GM19463 (cell line): ENCODE results near the gene PTGDS.

Experiments
- ATAC-seq: cut with Tn5 transposase; IDR thresholded peaks from one replicate; pipeline ENCODE4 v1.9.1; 2021; ENCODE audit warnings: mild to moderate bottlenecking, moderate library complexity; ENCODE audit not compliant: unreplicated experiment

PTGDS gene

DNA sequence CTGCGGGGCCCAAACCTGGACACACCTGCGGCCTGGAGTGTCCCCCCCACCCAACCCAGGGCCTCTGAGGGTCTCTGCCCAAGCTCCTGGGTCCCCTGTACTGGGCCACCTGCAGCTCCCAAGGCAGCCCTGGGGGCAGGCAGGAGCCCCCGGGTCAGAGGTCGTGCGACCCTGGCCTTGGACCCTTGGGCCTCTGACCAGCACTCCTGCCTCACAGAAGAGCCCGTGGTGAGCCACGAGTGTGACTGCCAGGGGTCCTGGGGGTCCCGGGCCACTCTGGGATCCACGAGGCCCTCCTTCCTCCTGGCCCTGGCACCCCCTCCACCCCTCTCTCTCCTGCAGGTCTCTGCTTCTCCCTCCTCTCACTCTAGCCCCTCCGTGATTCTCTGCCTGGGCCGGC is 5.0 kb upstream of the PTGDS start:
- ATAC-seq: no peak

DNA sequence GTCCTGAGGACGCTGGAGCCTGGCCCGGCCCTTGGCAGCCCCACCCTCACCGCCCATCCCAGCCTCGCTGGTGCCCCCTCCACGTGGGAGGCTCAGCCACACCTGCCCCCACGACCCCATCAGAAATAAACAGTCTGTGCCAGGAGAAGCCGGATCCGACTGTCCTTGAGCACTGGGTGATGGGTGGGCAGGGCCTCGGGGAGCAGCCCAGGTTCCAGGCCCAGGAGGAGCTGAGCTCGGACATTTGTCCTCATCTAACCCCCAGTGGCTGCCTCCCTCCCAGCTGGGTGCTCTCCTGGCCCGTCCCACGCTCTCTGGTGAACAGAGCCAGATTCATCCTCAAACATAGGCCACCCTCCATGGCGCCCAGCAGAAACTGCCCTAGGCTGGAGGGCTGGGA is 4.6 kb upstream of the PTGDS start:
- no peak for ATAC-seq

DNA sequence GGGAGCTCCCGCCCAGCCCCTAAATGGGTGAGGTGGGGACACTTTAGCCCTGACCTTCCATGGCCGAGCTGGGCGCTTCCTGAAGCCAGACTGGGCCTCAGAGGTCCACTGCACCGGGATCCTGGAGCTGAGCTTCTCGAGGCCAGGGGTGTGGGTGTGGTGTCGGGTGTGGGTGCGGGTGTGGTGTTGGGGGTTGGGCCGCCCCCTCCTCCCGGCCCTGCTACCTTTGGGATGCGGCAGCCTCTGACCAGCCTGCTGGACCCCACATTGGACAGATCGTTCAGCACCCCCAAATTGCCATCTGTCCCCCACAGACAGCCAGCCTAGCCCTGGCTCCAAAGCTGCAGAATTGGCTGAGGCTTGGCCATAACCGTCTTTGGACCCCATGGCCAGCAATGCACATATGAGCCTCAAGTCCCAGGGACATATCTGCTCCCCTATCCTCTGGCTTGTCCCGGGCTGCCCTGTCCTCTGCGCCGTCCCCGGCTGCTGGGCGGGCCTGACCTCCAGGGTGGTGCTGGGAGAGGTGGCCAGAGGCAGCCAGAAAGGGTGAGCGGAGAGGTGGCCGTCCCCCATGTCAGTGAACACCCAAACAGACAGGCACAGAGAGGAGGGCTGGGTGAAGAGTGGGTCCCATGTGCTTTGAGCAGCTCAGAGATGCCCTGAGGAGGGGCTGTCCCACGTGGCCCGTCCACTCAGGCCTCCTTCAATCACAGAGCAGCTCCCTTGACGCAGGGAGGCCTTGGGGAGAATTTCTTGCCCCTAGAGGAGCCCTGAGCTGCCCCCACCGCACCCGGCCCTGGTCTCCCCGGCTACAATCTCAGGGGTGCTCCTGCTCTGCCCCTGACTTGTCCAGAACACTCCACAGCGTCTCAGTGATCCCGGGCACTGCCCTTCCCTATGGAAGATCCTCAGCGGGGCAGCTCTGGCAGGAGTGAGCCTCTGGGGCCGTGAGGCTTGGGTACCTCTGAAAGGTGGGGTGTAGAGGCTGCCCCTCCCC is 3.4 kb upstream of the PTGDS start:
- no peak for ATAC-seq

DNA sequence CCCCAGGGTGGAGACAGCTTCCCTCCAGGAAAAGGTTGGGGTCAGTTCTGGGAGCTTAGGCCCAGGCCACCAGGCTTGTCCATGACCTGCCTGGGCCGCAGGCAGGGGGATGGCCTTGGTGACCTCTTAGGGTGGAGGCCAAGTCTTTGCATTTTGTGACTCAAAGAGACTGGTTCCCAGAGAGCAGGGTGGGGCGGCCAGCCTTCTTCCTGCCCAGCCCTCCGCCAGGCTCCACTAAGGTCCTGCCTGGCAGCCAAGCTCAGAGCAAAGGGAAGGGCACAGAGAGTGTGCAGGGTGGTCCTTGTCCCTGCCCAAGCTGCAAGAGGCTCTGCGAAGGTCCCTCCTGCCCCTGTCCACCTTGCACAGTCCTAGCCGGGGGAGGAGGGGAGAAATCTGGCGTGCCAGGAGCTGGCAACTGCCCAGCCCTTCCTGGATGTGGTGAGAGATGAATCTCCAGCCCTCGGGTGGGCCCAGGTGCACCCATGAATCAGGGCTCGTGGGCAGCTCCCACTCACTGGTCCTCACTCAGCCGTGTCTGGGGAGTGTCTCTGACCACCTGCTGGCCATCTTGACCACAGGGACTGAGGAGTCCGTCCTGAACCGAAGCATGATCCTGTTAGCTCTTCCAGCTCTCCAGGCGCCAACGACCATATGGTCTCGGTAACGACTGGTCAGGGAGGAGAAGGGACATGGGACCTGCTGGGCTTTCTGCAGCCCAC is 2.3 kb upstream of the PTGDS start:
- ATAC-seq: no peak

DNA sequence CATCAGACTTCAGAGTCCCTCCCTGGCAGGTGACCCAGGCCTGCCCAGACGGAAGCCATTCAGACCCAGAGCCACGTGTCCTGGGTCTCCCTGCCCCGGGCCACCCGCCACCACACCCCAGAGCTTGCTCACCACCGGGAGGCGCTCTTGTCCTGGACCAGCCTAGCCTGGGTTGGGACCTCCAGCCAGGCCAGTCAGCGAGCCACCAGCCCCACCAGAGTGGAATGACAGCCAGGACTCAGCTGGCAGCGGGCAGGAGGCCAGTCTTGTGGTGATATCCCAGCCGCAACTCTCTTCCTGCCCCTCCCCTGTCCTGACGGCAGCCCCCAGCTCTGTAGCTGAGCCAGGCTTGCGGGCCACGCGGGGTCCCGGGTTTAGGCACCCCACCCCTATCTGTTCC is 1.7 kb upstream of the PTGDS start:
- ATAC-seq: no peak

DNA sequence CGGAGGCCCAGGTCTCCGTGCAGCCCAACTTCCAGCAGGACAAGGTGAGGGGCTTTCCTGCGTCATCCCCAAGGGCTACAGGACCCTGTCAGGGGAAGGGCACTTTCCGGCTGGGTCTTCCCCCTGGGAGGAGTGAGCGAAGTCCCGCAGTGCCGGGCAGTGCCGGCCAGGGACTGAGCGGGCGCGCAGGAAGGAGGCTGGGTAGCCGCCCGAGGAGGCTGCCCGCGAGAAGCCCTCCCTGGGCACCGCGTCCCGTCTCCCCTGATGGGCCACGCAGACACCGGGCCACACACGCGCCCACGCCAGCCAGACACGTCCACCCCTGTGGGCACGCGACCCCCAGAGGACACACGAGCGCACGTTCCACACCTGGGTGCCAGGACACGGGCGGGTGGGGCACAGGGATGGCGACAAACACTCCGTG is 357 bp downstream of the PTGDS start:
- ATAC-seq: no peak

DNA sequence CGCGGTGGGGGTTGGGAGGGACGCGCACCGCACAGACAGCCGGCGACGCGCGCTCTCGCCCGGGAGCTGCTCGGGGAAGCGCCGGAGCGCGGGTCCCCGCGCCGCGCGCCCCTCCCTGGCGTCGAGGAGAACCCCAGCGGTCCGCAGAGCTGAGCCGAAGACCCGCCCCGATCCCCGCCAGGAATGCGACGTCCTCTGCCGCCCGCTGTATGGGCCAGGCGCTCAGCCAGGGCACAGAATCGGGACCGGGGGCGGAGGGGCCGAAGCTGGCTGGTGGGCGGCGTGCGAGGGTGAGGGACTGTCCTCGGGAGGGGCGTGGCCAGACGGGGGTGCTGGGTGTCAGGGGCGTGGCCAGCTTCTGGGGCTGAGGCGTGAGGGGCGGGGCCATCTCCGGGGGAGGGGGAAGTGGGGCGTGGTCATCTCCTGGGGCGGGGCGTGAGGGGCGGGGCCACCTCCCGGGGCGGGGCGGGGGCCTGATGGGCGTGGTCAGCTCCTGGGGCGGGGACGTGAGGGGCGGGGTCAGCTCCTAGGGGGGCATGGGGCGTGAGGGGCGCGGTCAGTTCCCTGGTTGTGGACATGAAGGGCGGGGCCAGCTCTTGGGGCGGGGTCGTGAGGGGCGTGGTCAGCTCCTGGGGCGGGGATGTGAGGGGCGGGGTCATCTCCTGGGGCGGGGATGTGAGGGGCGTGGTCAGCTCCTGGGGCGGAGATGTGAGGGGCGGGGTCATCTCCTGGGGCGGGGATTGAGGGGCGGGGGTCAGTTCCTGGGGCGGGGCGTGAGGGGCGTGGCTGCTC is 965 bp downstream of the PTGDS start:
- ATAC-seq: no peak

DNA sequence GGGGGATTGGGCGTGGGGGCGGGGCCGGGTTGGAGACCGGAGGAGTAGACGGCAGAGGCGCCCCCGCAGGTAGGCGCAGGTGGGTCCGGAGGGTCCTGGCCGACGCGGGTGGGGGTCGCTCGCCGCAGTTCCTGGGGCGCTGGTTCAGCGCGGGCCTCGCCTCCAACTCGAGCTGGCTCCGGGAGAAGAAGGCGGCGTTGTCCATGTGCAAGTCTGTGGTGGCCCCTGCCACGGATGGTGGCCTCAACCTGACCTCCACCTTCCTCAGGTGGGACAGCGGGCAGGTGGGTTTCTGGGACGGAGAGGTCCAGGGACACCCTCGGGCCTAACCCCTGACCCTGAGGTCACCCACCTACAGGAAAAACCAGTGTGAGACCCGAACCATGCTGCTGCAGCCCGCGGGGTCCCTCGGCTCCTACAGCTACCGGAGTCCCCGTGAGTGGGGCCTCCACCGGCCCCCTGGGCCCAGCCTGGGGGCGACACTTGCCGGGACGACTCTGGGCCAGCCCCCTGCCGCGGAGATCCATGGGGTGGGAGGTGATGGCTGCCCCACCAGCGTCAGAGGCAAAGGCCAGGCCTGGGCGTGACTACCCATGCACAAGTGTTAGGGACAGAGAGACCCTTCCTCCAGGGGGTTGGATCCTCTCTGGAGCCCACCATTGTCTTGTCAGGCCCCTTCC is 1.7 kb downstream of the PTGDS start:
- ATAC-seq: no peak

DNA sequence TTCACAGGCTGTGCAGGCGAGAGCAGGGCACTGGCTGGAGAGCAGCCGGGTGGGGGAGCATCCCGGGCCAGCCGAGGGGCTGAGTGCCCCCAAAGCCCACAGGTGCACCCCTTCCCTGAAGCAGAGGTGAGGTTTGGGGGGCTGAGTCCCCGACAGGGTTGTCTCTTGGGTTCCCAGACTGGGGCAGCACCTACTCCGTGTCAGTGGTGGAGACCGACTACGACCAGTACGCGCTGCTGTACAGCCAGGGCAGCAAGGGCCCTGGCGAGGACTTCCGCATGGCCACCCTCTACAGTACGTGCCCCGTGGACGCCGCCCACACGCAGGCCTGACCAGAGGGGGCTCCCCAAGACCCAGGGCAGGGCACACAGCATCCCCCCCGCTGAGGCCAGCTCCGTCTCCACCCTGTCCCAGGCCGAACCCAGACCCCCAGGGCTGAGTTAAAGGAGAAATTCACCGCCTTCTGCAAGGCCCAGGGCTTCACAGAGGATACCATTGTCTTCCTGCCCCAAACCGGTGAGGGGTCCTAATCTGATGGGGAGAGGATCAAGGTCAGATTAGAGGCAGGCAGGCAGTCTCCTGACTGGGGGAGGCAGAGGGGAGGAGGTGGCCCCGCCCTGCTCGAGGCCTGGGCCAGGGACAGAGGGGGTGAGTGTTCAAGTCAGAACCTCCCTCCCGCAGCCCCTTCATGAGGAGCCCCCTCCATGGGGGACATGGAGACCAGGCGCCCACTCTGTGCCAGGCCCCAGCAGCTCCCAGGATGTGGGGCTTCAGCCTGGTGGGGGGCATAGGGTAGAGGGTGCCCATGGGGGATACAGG is 2.7 kb downstream of the PTGDS start:
- ATAC-seq: no peak

DNA sequence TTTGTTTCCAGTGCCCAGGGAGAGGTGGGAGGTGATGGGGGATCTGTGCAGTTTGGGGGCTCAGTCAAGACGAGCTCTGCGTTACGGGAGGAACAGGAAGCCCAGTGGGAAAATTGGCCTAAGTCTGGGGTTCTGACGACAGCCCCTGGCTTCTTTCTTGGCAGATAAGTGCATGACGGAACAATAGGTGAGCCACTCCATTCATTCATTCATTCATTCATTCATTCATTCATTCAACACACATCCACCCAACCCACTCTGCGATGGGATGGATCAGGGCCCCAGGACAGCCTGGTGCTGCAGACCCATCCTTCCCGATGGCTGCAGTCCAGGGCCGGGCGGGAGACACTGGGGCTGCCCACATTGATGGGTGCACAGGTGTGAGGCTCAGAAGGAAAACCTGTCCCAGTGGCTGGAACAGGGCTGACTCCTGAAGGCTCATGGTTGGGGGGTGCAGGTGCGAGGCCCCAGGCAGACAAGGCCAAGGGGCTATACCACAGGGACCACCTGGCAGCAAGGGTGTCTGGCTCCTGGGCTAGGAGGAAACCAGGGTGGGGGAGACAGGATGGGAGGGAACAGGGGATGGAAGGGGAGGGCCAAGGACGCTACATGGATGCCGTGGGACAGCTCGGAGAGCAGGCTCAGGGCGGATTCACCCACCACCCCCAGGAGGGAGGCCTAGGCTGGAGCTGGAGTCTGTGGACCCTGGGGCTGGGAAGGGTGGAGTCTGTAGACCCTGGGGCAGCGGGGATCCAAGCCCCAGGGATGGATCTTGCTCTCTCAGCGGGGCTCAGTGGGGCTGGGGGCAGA is 3.6 kb downstream of the PTGDS start:
- no peak for ATAC-seq

DNA sequence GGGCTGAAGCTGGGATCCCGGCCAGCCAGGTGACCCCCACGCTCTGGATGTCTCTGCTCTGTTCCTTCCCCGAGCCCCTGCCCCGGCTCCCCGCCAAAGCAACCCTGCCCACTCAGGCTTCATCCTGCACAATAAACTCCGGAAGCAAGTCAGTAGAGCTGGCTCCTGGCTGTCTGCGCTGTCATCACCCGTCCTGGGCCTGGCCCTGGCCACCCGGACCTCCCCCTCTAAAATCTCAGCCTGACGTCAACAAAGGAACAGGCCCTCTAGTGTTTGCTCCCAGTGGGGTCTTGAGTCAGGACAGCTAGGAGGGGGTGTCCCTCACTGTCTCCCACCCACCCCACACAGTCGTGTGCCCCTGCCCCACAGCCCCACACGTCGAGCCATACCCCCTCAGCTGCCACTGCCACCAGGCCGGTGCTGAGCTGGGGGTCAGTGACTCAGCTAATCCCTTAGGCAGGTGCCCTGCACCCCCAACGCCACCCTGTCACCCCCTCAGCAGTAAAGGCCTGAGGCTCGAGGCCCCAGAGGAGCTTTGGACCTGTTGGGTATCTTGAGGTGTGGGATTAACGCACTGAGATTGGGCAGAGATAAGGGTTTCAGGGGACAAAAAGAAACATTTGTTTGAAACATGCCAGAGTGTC is 4.4 kb downstream of the PTGDS start:
- no peak for ATAC-seq

DNA sequence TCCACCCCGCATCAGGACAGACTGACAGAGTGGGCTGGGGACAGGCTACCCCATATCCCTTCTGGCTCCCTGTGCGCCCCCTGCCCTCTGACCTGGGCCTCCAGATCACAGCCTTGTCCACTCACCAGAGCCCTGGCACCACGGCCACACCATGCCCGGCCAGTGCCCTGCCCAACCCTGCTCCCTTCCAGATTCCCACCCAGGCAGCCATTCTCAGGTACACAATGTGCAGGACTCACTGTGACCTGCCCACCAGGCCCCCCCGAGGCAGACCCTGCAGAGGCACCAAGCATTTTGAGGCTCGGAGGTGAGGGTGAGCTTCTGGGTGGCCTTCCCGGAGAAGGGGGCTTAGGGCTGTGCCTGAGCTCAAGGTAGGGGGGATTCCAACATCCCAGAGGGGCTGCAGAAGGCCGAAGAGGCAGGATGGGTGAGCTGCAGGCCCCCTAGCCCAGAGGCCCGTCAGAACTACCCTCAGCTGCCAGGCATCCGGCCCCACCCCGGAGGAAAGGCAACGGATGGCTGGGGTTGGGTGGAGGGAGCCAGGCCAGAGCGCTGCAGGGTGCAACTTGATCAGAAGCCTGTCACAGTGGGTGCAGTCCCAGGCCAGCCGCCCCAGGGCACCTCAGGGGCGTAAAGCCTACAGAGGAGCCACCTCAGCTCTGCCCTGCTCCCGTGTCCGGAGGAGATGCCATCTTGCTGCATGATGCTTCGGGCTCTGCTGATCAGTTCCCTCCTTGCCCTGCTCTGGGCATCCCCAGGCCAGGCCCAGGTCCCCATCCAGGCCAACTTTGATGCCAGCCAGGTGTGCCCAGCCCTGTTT is 5.1 kb downstream of the PTGDS start, which contains the start of gene LCNL1:
TSS of gene LCNL1 (plus strand) at position 762 of the 820 bp plus-strand sequence. CDS start 594 bp downstream, outside the sequence.
- no peak for ATAC-seq

DNA sequence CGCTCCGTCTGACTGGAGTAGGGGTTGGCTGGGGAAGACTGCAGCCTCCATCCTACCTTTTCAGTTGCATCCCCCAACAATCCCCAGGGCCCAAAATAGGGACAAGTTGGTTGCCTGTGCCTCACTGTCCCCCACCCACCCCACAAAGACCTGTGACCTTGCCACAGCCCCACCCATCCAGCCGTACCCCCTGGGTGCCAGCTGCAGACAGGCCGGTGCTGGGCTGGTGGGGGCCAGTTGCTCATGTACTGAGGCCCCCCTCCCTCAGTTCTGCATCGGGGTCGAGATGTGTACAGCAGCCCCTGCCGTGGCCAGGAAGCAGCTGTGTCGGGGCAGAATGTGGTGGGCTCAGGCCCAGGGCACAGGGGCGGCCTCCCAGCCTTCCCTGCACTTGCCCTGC is 5.9 kb downstream of the PTGDS start:
- ATAC-seq: no peak

DNA sequence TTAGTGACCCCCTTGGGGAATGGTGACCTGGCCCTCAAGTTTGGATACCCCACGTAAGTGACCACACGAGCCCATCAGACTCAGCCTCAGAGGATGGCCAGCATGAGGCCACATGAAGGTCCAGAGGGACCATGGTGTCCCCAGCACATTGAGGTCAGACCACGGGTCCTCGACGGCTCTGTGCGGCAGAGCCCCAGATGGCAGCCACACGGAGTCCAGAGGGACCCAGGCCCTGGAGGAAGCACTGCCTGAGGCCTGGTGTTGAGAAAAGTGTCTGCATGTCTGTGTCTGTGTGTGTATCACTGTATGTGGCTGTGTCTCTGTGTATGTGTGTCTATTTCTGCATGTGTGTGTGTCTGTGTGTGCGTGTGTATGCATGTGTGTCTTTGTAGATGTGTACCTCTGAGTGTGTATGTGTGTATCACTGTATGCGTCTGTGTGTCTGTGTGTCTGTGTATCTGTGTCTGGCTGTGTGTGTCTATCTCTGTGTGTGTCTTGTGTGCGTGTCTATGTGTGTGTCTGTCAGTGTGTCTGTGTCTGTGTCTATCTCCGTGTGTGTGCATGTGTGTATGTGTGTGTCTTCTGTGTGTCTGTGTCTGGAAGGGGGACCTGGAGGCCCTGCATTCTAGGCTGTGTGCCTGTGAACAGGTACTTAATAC is 6.5 kb downstream of the PTGDS start:
- no peak for ATAC-seq

DNA sequence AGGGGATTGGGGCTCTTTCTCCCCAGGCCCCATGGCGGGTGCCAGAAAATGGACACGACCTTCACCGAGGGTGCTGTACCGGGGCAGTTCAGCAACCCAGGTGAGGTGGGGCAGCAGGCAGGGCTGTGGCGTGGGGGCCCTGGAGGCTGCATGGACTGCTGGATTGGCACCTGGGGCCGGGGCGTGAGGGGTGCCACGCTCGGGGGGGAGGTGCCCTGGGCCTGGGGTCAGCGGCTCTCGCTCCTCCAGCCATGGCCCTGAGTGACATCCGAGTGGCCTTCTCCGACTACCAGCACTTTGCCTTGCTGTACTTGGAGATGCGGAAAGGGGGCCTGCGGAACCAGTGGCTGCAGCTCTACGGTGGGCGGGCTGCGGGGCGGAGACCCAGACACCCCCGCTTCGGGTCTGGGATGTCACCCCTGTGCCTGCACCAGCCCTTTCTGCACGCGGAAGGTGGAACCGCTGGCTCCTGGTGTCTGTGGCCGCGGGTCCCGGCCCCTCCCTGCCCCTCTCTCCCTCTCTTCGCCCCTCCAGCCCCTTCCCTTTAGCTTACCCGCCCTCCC is 7.2 kb downstream of the PTGDS start:
- no peak for ATAC-seq

DNA sequence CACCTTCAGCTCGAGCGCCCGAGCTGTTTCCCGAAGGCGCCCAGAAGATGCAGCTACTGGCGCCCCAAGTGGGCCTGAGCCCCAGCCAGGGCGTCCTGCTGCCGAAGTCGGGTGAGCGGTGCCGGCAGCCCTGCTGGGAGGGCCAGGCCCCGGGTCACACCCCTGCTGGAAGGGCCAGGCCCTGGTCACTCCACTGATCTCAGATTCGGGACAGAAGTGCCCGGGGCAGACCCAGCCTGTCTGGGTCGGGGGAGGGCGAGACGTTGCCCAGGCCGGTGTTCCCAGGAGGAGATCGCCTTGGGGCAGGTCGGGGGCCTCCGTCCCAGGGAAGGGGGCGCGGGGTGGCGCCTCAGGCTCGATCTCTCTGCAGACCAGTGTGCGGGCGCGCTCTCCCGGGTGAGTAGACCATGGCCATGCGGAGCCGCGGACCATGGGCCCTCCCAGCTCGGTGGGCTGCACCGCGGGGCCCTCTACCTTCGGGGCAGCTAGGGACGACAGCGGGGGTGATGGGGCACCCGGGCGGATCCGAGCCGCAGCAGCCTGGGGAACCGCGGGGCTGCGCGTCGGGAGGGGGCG is 7.8 kb downstream of the PTGDS start:
- ATAC-seq: no peak
